ENCODE measurements around the gene IFT172. TPM values are rescaled to one million over a fixed set of nuclear protein-coding genes. Genes with fewer than 3 reads are reported as not detected.
"Not testable (repeated sequence)": the region's sequence is repeated elsewhere in the genome, so short reads cannot be mapped to it uniquely, and the experiment has no call there.

Gene IFT172, protein sequence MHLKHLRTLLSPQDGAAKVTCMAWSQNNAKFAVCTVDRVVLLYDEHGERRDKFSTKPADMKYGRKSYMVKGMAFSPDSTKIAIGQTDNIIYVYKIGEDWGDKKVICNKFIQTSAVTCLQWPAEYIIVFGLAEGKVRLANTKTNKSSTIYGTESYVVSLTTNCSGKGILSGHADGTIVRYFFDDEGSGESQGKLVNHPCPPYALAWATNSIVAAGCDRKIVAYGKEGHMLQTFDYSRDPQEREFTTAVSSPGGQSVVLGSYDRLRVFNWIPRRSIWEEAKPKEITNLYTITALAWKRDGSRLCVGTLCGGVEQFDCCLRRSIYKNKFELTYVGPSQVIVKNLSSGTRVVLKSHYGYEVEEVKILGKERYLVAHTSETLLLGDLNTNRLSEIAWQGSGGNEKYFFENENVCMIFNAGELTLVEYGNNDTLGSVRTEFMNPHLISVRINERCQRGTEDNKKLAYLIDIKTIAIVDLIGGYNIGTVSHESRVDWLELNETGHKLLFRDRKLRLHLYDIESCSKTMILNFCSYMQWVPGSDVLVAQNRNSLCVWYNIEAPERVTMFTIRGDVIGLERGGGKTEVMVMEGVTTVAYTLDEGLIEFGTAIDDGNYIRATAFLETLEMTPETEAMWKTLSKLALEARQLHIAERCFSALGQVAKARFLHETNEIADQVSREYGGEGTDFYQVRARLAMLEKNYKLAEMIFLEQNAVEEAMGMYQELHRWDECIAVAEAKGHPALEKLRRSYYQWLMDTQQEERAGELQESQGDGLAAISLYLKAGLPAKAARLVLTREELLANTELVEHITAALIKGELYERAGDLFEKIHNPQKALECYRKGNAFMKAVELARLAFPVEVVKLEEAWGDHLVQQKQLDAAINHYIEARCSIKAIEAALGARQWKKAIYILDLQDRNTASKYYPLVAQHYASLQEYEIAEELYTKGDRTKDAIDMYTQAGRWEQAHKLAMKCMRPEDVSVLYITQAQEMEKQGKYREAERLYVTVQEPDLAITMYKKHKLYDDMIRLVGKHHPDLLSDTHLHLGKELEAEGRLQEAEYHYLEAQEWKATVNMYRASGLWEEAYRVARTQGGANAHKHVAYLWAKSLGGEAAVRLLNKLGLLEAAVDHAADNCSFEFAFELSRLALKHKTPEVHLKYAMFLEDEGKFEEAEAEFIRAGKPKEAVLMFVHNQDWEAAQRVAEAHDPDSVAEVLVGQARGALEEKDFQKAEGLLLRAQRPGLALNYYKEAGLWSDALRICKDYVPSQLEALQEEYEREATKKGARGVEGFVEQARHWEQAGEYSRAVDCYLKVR (N-terminal part only)
- total RNA-seq: 1 to 10 TPM; 7.9 to 9.9 TPM

DNA sequence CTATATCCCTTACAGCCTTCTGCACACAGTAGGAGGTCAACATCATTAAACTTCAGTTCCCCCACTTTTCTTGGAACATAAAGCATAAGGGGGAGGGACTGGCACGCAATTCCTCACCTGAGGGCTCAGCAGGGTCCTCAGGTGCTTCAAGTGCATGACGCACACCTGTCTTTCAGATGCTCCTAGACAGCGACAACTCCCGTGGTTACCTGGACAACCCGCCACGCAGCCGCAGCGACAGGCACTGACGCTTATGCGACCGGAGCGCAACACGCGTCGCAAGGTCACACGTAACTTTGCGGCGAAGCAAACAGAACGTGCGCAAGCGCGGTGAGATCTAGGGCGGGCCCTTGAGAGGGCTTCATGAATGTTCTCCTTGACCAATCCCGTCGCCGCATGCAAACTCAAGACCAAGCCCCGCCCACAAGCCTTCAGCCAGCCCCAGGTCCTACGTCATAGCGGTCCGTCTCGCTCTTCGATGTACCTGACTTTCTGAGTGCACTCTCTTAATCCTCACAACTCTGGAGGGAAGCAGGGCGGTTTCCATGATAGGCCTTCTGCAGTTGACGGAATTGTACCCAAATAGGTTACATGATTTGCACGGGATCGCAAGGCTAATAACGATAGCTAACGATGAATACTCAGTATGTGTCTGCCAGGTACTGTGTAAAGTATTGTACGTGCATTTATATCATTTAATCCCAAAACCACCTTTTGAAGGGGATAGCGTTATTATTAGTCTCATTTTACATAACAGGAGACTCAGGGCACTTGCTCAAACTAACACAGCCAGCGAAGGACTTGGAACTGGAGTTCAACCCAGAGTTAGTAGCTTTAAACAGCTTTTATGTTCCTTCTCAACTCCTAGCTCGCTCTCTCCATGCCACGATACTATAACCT is at the start of gene IFT172:
IFT172 (minus strand) TSS at position 246 of the 900 bp plus-strand sequence; CDS start at position 156, 90 bp downstream.
- ChIA-PET POLR2A (interaction anchor here (0.5 to 1.2 kb wide), 3 partner anchors 62 to 86 kb away, joined by 4 to 6 read pairs (median 4); partner anchors contain the start of genes NRBP1 and PPM1G), CTCF (interaction anchor here (2.9 kb wide), 1 partner anchor 194 kb away, joined by 11 read pairs; no protein-coding TSS in a partner anchor)
- DNase-seq: peak; percentile 100
- peak within 1 kb of the TSS; percentile 71 for H3K27ac Mint-ChIP-seq
- H3K4me3 Mint-ChIP-seq: peak within 1 kb of the TSS; percentile 74
- peaks cover 14% of the 10 kb centered on the region for H3K27me3 Mint-ChIP-seq
- no peaks in the 10 kb centered on the region for H3K9me3 Mint-ChIP-seq
- H3K36me3 Mint-ChIP-seq (ENCODE audit: low read depth): no peaks in the 10 kb centered on the region
- H3K4me1 Mint-ChIP-seq: peaks cover 30% of the 10 kb centered on the region

DNA sequence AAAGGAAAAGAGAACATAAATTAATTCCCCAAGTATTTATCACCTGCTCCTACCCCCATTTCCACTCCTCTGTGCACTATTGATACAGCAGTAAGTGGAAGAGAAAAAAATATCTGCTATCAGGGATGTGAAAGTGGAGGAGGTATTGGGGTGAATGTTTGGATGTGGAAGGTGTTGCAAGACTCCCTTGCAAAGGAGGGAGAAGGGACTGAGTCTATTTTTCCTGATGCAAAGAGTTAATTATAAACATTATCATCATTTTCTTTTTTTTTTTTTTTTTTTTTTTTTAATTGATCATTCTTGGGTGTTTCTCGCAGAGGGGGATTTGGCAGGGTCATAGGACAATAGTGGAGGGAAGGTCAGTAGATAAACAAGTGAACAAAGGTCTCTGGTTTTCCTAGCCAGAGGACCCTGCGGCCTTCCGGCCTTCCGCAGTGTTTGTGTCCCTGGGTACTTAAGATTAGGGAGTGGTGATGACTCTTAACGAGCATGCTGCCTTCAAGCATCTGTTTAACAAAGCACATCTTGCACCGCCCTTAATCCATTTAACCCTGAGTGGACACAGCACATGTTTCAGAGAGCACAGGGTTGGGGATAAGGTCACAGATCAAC is 49.4 kb upstream of the IFT172 start:
- H3K4me3 Mint-ChIP-seq; H3K4me1 Mint-ChIP-seq; H3K27ac Mint-ChIP-seq; POLR2A ChIA-PET; H3K9me3 Mint-ChIP-seq; CTCF ChIA-PET; DNase-seq; H3K36me3 Mint-ChIP-seq (ENCODE audit: low read depth): not testable (repeated sequence)
- peaks cover 19% of the 10 kb centered on the region for H3K27me3 Mint-ChIP-seq

DNA sequence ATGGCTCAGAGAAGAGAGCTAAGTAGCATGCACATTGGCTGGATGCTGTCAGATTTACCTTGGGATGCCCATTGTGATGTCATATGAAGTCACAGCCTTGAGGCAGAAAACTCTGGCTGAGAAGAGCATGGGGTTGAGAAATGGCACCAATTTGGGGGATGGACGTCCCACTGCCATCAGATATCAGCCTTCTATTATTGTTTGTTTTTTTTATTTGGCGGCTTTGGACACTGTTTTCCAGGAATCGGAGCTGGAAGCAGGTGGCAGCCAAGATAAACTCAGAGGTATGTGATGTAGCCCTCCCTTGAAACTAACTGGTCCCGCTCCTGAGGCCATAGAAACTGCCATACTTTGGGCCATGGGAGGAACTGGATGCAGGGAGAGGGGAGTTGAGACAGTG is 47.7 kb upstream of the IFT172 start:
- H3K27ac Mint-ChIP-seq: no peak overlapping the region
- no peak for DNase-seq
- no peaks in the 10 kb centered on the region for H3K4me1 Mint-ChIP-seq
- no peaks in the 10 kb centered on the region for H3K9me3 Mint-ChIP-seq
- CTCF ChIA-PET: interaction anchor here (1.3 kb wide), 1 partner anchor 146 kb away, joined by 3 read pairs; no protein-coding TSS in a partner anchor
- POLR2A ChIA-PET: interaction anchor here (0.8 kb wide), 1 partner anchor 102 kb away, joined by 4 read pairs; no protein-coding TSS in a partner anchor
- peaks cover 21% of the 10 kb centered on the region for H3K27me3 Mint-ChIP-seq
- no peaks in the 10 kb centered on the region for H3K36me3 Mint-ChIP-seq (ENCODE audit: low read depth)
- H3K4me3 Mint-ChIP-seq: no peak overlapping the region

DNA sequence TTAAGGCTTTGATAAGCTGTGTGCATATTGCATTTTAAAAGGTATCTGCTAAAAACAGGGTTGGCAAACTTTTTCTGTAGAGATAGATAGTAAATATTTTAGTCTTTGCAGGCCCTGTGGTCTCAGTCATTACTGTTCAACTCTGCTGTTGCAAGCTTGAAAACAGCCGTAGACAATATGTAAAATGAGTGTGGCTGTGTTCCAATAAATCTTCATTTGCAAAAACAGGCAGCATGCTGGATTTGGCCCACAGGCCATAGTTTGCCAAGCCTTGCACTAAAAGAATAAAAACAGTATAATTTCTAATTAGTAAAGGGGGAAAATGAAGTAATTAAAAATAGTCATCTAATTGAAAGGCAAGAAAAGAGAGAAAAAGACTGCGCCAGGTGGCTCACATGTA is 42.4 kb upstream of the IFT172 start:
- H3K4me1 Mint-ChIP-seq: peaks cover 4% of the 10 kb centered on the region
- H3K9me3 Mint-ChIP-seq: no peaks in the 10 kb centered on the region
- no peak overlapping the region for H3K4me3 Mint-ChIP-seq
- H3K27ac Mint-ChIP-seq: no peak overlapping the region
- CTCF ChIA-PET: no interaction called here
- H3K36me3 Mint-ChIP-seq (ENCODE audit: low read depth): no peaks in the 10 kb centered on the region
- DNase-seq: no peak
- POLR2A ChIA-PET: no interaction called here
- peaks cover 24% of the 10 kb centered on the region for H3K27me3 Mint-ChIP-seq

DNA sequence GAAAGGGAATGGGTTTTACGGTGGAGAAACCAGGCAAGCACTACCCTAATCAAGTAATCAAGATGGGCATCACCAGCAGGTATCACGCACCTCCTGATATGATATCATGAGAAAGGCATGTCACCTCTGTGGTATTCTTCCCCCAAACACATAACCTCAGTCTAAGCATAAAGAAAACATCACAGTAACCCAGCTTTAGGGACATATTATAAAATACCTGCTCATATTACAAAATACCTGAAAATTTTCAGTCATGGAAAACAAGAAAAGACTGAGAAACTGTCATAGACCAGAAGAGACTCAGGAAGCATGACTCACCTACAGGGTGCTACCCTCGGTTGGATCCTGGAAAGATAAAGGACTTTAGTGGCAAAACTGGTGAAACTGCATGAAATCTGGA is 37.6 kb upstream of the IFT172 start:
- peaks cover 5% of the 10 kb centered on the region for H3K4me1 Mint-ChIP-seq
- no peaks in the 10 kb centered on the region for H3K36me3 Mint-ChIP-seq (ENCODE audit: low read depth)
- no peak overlapping the region for H3K27ac Mint-ChIP-seq
- H3K4me3 Mint-ChIP-seq: no peak overlapping the region
- POLR2A ChIA-PET: no interaction called here
- H3K27me3 Mint-ChIP-seq: peaks cover 21% of the 10 kb centered on the region
- H3K9me3 Mint-ChIP-seq: no peaks in the 10 kb centered on the region
- CTCF ChIA-PET: no interaction called here
- no peak for DNase-seq

DNA sequence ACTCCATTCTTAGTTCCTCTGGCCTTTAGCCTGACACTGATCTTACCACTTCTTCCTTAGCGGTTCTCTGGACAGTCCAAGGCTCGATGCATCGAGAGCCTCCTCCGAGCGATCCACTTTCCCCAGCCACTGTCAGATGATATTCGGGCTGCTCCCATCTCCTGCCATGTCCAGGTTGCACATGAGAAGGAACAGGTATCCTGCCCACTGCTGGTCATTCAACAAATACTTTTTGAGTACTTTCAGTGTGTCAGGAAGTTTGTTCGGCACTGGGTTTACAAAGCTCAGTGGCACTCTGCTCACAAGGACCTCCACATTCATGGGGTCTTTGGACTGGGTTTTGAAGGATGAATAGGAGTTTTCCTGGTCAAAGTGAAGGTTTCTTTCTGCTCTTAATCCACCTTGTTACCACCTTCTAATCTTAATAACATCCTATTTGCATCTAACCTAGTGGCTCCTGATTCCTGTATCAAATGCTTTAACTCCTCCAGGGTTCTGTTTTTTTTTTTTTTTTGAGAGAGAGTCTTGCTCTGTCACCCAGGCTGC is 32.9 kb upstream of the IFT172 start:
- H3K36me3 Mint-ChIP-seq (ENCODE audit: low read depth): no peaks in the 10 kb centered on the region
- ChIA-PET CTCF (interaction anchor here (0.6 kb wide), 1 partner anchor 26 kb away, joined by 3 read pairs; no protein-coding TSS in a partner anchor), POLR2A (interaction anchor here (0.6 kb wide), 1 partner anchor 26 kb away, joined by 3 read pairs; no protein-coding TSS in a partner anchor)
- no peak overlapping the region for H3K27ac Mint-ChIP-seq
- H3K4me1 Mint-ChIP-seq: peaks cover 5% of the 10 kb centered on the region
- peaks cover 14% of the 10 kb centered on the region for H3K27me3 Mint-ChIP-seq
- H3K4me3 Mint-ChIP-seq: no peak overlapping the region
- H3K9me3 Mint-ChIP-seq: no peaks in the 10 kb centered on the region
- no peak for DNase-seq

DNA sequence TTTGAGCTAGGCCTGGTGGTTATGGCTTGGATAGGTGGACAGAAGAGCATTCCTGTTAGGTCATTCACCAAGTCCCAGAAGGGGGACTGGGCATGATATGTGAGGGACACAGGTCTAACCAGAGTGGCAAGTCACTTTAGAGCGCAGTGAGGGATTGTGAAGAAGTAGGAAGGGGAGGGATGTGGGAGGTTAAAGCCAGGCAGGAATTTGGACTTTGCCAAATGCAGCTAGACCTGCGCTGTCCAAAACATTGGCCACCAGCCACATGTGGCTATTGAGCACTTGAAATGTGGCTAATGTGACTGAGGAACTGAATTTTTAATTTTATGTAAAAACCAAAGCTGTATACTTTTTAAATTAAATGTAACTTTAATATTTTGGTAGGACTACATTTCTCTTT is 30.8 kb upstream of the IFT172 start:
- no peak overlapping the region for H3K27ac Mint-ChIP-seq
- H3K9me3 Mint-ChIP-seq: no peaks in the 10 kb centered on the region
- ChIA-PET POLR2A (no interaction called here), CTCF (no interaction called here)
- H3K36me3 Mint-ChIP-seq (ENCODE audit: low read depth): no peaks in the 10 kb centered on the region
- H3K4me1 Mint-ChIP-seq: no peaks in the 10 kb centered on the region
- H3K4me3 Mint-ChIP-seq: no peak overlapping the region
- DNase-seq: no peak
- H3K27me3 Mint-ChIP-seq: peaks cover 6% of the 10 kb centered on the region

DNA sequence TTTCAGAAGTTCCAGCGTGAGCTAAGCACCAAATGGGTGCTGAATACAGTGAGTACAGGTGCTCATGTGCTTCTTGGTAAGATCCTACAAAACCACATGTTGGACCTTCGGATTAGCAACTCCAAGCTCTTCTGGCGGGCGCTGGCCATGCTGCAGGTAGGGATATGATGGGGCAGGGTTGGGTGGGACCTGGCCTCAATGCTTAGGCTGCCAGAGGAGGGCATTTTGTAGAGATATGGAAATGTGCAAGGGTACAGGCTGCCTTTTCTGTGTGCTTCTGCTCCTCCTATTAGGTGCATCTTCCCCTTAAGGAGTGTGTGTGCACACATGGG is 29.2 kb upstream of the IFT172 start:
- Mint-ChIP-seq H3K36me3 (ENCODE audit: low read depth) (no peaks in the 10 kb centered on the region), H3K4me1 (no peaks in the 10 kb centered on the region), H3K27me3 (peaks cover 5% of the 10 kb centered on the region), H3K9me3 (no peaks in the 10 kb centered on the region), H3K4me3 (no peak overlapping the region), H3K27ac (no peak overlapping the region)
- CTCF ChIA-PET: no interaction called here
- POLR2A ChIA-PET: interaction anchor here (0.9 kb wide), 1 partner anchor 148 kb away, joined by 4 read pairs; the partner anchor contains the start of genes EIF2B4 and SNX17
- DNase-seq: no peak

DNA sequence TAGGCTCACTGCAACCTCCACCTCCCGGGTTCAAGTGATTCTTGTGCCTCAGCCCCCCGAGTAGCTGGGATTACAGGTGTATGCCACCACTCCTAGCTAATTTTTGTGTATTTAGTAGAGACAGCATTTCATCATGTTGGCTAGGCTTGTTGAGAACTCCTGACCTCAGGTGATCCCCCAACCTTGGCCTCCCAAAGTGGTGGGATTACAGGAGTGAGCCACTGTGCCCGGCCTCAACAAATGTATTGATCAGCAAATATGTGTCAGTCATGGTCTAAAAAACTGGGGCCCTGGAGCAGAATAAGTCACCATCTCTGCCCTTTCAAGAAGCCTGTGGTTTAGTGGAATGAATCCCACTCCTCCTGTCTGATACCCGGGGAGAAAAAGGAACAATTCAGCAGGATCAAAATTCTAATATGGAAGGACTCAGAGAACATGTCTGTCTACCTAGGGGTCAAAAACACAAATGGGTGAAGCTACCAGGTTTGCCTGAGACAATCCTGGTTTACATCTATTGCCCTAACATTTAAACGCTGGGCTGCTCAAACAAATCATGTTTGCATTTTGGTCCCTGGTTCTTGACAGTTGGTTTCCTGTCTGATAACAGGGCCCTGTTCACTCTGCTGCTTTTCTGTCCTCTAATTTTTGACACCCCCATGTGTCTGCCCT is 28.7 kb upstream of the IFT172 start:
- POLR2A ChIA-PET: interaction anchor here (0.9 kb wide), 1 partner anchor 147 kb away, joined by 4 read pairs; the partner anchor contains the start of genes EIF2B4 and SNX17
- CTCF ChIA-PET: no interaction called here
- Mint-ChIP-seq H3K9me3 (no peaks in the 10 kb centered on the region), H3K36me3 (ENCODE audit: low read depth) (no peaks in the 10 kb centered on the region), H3K4me3 (no peak overlapping the region), H3K27ac (no peak overlapping the region), H3K4me1 (no peaks in the 10 kb centered on the region), H3K27me3 (peaks cover 3% of the 10 kb centered on the region)
- DNase-seq: no peak

DNA sequence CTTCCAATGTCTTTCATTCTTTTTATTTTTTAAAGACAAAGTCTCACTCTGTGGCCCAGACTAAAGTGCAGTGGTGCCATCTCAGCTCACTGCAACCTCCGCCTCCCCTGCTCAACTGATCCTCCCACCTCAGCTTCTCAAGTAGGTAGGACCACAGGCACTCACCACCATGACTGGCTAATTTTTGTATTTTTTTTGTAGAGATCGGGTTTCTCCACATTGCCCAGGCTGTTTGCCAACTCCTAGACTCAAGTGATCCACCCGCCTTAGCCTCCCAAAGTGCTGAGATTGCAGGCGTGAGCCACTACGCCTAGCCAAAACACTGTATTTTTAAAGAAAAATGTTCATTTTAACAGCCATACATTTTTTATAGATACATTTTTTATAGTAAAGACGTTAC is 19.8 kb upstream of the IFT172 start:
- no peak overlapping the region for H3K27ac Mint-ChIP-seq
- ChIA-PET CTCF (interaction anchor here (0.6 kb wide), 1 partner anchor 310 kb away, joined by 3 read pairs; no protein-coding TSS in a partner anchor), POLR2A (no interaction called here)
- H3K27me3 Mint-ChIP-seq: peaks cover 12% of the 10 kb centered on the region
- H3K4me1 Mint-ChIP-seq: no peaks in the 10 kb centered on the region
- no peaks in the 10 kb centered on the region for H3K9me3 Mint-ChIP-seq
- H3K36me3 Mint-ChIP-seq (ENCODE audit: low read depth): no peaks in the 10 kb centered on the region
- DNase-seq: no peak
- no peak overlapping the region for H3K4me3 Mint-ChIP-seq

DNA sequence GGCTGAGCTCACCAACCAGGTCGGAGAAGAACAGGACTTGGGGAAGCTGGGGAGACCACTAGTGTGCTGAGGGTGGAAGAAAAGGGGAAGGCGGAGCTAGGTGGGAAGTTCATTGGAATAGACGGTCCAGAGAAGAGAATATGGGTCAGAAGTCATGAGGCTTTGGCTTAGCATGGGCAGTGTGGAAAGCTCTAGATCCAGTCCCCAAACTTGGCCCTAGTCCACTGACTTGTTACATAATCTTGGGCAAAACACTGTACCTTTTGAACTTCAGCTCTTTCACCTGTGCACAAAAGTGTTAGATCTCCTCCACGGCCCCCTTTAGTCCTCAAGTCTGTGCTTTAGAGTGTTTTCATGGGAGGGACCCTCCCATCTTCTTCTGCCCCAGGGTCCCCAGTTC is 17.8 kb upstream of the IFT172 start:
- no peak for DNase-seq
- no peaks in the 10 kb centered on the region for H3K9me3 Mint-ChIP-seq
- H3K27ac Mint-ChIP-seq: no peak overlapping the region
- no peak overlapping the region for H3K4me3 Mint-ChIP-seq
- H3K27me3 Mint-ChIP-seq: peaks cover 6% of the 10 kb centered on the region
- no peaks in the 10 kb centered on the region for H3K36me3 Mint-ChIP-seq (ENCODE audit: low read depth)
- ChIA-PET CTCF (no interaction called here), POLR2A (no interaction called here)
- no peaks in the 10 kb centered on the region for H3K4me1 Mint-ChIP-seq
